K562 (cell line): Measurements from ENCODE around the gene TLE4. TPM values are rescaled to one million over a fixed set of nuclear protein-coding genes. Genes with fewer than 3 reads are reported as not detected.

Experiments used
- CREM ChIP-seq: IDR thresholded peaks from 2 replicates; pipeline ENCODE4 v1.6.1; 2014; ENCODE audit warnings: antibody characterized with exemption, low read depth
- ESRRB ChIP-seq: fragments of 250-450 bp; sonication (Bioruptor Pico); IDR thresholded peaks from 2 replicates; pipeline ENCODE4 v1.5.0; 2020; ENCODE audit warnings: mild to moderate bottlenecking, moderate library complexity, borderline replicate concordance
- L3MBTL2 ChIP-seq: fragments of 450-650 bp; IDR thresholded peaks from 2 replicates; pipeline ENCODE4 v1.6.1; 2016; ENCODE audit warnings: mild to moderate bottlenecking, moderate library complexity
- RBFOX2 ChIP-seq: fragments of 200-400 bp; formaldehyde crosslinking; IDR thresholded peaks from 2 replicates; pipeline ENCODE4 v1.6.1; 2017; ENCODE audit warnings: low read depth, mild to moderate bottlenecking, low read length, moderate library complexity
- polyA plus RNA-seq, 8 experiments: library from polyadenylated mRNA; depleted of rRNA in 4 of 8; stranded (reverse) in 5 of 8; unstranded in 3 of 8; fragments of >200 nt; fragmentation: Nextera tagmentation in 2 of 8; fragmentation: Illumina TruSeq in 1 of 8; extraction: Ambion mirVana in 2 of 8; extraction: Trizol in 1 of 8; gene quantifications; 2 replicates each; pipeline versions ENCODE4 v1.2.1 to v1.2.3, GENCODE V29; 2011 to 2014; ENCODE audit warnings: inconsistent platforms in 1 of 8, missing spikeins in 1 of 8
- total RNA-seq, 7 experiments: library from RNA; depleted of rRNA in 6 of 7; stranded (reverse); fragments of >200 nt in 6 of 7; fragmentation: Illumina TruSeq in 2 of 7; extraction: Trizol in 2 of 7; gene quantifications; 2 replicates each; pipeline versions ENCODE4 v1.2.1 to v1.2.3, GENCODE V29; 2011 to 2021; ENCODE audit warnings: low replicate concordance in 1 of 7
- TF ChIP-seq, protein P1 (sequence below): fragments of 250-450 bp; sonication (Bioruptor Pico); IDR thresholded peaks from 2 replicates; pipeline ENCODE4 v1.4.0; 2020; ENCODE audit warnings: mild to moderate bottlenecking, moderate library complexity
- TF ChIP-seq, protein P2 (sequence below): IDR thresholded peaks from 2 replicates; pipeline ENCODE4 v1.6.1; 2011; ENCODE audit warnings: borderline replicate concordance, low read depth, mild to moderate bottlenecking, moderate library complexity, low read length; ENCODE audit not compliant: insufficient read depth, poor library complexity, severe bottlenecking

TLE4 gene
- total and polyA plus RNA-seq, 9 of the 15 experiments (the other 6 are each of a cell fraction or from before 2014, with no cell fraction given), result 1.1 to 8.8 (median 5.7) TPM

DNA sequence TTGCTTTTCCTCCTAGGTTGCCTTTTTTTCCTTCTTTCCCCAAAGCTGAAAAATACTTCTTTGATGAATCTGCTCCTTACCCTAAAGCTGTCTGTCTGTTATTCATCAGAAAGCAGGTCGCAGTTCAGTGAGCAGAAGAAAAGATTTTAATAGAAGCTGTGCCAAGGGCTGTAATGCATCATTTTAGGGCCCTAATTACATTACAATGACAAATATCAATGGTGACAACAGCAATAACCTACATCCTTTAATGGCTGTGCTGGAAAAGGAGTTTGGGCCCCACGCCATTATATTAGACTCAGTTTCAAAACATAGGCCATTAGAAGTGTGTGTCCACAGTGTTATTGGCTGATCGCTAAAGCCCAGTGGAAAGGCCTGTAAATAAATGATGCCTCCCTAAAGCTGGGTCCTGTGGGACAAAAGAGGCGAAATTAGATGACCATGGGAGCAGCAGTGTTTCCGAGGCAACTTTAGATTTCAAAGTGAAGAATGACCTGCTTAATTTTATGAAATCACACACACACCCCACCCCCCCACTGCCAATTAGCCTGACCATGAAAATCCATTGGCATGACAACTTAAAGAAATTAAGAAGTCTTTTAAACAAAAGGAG is 38.4 kb downstream of the TLE4 start (continued):
- TF ChIP-seq ESRRB (CRISPR knock-in tag), result no peak
- no peak for TF ChIP-seq CREM
- no peak for TF ChIP-seq RBFOX2
- TF ChIP-seq, protein P1, sequence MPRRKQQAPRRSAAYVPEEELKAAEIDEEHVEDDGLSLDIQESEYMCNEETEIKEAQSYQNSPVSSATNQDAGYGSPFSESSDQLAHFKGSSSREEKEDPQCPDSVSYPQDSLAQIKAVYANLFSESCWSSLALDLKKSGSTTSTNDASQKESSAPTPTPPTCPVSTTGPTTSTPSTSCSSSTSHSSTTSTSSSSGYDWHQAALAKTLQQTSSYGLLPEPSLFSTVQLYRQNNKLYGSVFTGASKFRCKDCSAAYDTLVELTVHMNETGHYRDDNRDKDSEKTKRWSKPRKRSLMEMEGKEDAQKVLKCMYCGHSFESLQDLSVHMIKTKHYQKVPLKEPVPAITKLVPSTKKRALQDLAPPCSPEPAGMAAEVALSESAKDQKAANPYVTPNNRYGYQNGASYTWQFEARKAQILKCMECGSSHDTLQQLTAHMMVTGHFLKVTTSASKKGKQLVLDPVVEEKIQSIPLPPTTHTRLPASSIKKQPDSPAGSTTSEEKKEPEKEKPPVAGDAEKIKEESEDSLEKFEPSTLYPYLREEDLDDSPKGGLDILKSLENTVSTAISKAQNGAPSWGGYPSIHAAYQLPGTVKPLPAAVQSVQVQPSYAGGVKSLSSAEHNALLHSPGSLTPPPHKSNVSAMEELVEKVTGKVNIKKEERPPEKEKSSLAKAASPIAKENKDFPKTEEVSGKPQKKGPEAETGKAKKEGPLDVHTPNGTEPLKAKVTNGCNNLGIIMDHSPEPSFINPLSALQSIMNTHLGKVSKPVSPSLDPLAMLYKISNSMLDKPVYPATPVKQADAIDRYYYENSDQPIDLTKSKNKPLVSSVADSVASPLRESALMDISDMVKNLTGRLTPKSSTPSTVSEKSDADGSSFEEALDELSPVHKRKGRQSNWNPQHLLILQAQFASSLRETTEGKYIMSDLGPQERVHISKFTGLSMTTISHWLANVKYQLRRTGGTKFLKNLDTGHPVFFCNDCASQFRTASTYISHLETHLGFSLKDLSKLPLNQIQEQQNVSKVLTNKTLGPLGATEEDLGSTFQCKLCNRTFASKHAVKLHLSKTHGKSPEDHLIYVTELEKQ (CRISPR knock-in tag), result no peak
- TF ChIP-seq, protein P2, sequence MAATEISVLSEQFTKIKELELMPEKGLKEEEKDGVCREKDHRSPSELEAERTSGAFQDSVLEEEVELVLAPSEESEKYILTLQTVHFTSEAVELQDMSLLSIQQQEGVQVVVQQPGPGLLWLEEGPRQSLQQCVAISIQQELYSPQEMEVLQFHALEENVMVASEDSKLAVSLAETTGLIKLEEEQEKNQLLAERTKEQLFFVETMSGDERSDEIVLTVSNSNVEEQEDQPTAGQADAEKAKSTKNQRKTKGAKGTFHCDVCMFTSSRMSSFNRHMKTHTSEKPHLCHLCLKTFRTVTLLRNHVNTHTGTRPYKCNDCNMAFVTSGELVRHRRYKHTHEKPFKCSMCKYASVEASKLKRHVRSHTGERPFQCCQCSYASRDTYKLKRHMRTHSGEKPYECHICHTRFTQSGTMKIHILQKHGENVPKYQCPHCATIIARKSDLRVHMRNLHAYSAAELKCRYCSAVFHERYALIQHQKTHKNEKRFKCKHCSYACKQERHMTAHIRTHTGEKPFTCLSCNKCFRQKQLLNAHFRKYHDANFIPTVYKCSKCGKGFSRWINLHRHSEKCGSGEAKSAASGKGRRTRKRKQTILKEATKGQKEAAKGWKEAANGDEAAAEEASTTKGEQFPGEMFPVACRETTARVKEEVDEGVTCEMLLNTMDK, result no peak
- TF ChIP-seq L3MBTL2, result no peak
